Caco-2 (cell line): ENCODE results near the gene ATAD2B. TPM values are rescaled to one million over a fixed set of nuclear protein-coding genes. Genes with fewer than 3 reads are reported as not detected.
A peak's percentile ranks its signal among the peaks of the same experiment; 100 is the strongest.

Experiments used
- BruUV-seq: library from RNA; stranded (reverse); fragments of 400-500 nt; replicated peaks from 2 replicates; lab custom pipeline; 2021; lab: Mats Ljungman, UMichigan
- CTCF ChIA-PET: fragments of 300-600 bp; sonication (Branson Sonifier 250); formaldehyde crosslinking; loops from one replicate; lab custom pipeline; 2022; ENCODE audit warnings: antibody characterized with exemption; lab: Charles Lee
- POLR2A ChIA-PET: fragments of 300-600 bp; sonication (Branson Sonifier 250); formaldehyde crosslinking; loops from one replicate; lab custom pipeline; 2022; ENCODE audit warnings: antibody characterized with exemption; lab: Charles Lee
- DNase-seq, 2 experiments: peaks; one replicate each; pipeline versions ENCODE4 v3.0.0 to v3.0.0-alpha.2; 2020 to 2022
- H3K27me3 ChIP-seq: replicated peaks from 2 replicates; pipeline ENCODE4 v1.6.0; 2011; ENCODE audit warnings: low read length; ENCODE audit not compliant: control insufficient read depth, insufficient read depth
- H3K36me3 ChIP-seq: 2 replicates; pipeline ENCODE4 v1.5.1; 2011; ENCODE audit warnings: low read length; ENCODE audit not compliant: control insufficient read depth, insufficient read depth
- H3K4me1 ChIP-seq: fragments of 250-450 bp; sonication (Bioruptor Pico); 2 replicates; pipeline ENCODE4 v1.5.1; 2020; ENCODE audit warnings: mild to moderate bottlenecking
- H3K4me3 ChIP-seq: 2 replicates; pipeline ENCODE4 v1.5.1; 2011; ENCODE audit warnings: low read depth, mild to moderate bottlenecking, control low read depth, low read length
- H3K9me3 ChIP-seq: fragments of 250-450 bp; sonication (Bioruptor Pico); 2 replicates; pipeline ENCODE4 v1.5.1; 2020; ENCODE audit warnings: mild to moderate bottlenecking, moderate library complexity
- H3K27ac Mint-ChIP-seq: one replicate; pipeline ENCODE4 v1.8.0; 2022; ENCODE audit warnings: mixed read lengths; ENCODE audit not compliant: unreplicated experiment
- H3K27me3 Mint-ChIP-seq: one replicate; pipeline ENCODE4 v1.8.0; 2022; ENCODE audit warnings: mixed read lengths; ENCODE audit not compliant: insufficient read depth, unreplicated experiment
- H3K36me3 Mint-ChIP-seq: one replicate; pipeline ENCODE4 v1.8.0; 2022; ENCODE audit warnings: mild to moderate bottlenecking, mixed read lengths; ENCODE audit not compliant: insufficient read depth, unreplicated experiment
- H3K4me1 Mint-ChIP-seq: one replicate; pipeline ENCODE4 v1.8.0; 2022; ENCODE audit warnings: low read depth, mixed read lengths; ENCODE audit not compliant: unreplicated experiment
- H3K4me3 Mint-ChIP-seq: one replicate; pipeline ENCODE4 v1.8.0; 2022; ENCODE audit warnings: mild to moderate bottlenecking, moderate library complexity, mixed read lengths; ENCODE audit not compliant: unreplicated experiment
- H3K9me3 Mint-ChIP-seq: one replicate; pipeline ENCODE4 v1.8.0; 2022; ENCODE audit warnings: mixed read lengths; ENCODE audit not compliant: unreplicated experiment
- CTCF ChIP-seq, 2 experiments: fragments of 200-600 bp in 1 of 2; IDR thresholded peaks; 1 replicate in 1 of 2; 2 replicates in 1 of 2; pipeline versions ENCODE4 v1.5.1 to v1.8.0; 2011 to 2022; ENCODE audit warnings: antibody characterized with exemption in 1 of 2, control low read depth in 1 of 2, inconsistent platforms in 1 of 2, low read depth in 1 of 2, low read length in 1 of 2, mild to moderate bottlenecking in 1 of 2, moderate library complexity in 1 of 2; ENCODE audit not compliant: insufficient read depth in 1 of 2, severe bottlenecking in 1 of 2, unreplicated experiment in 1 of 2
- intact Hi-C: fragments of 100-400 bp; cut with micrococcal nuclease; formaldehyde crosslinking; loops from one replicate; pipeline ENCODE4 v1.10.0; 2022; ENCODE audit not compliant: unreplicated experiment
- total RNA-seq: library from RNA; stranded (reverse); gene quantifications from 2 replicates; pipeline ENCODE4 v1.2.3, GENCODE V29; 2022

ATAD2B gene
- total RNA-seq, 1 experiment from 2014 or later, result 32.1 TPM

DNA sequence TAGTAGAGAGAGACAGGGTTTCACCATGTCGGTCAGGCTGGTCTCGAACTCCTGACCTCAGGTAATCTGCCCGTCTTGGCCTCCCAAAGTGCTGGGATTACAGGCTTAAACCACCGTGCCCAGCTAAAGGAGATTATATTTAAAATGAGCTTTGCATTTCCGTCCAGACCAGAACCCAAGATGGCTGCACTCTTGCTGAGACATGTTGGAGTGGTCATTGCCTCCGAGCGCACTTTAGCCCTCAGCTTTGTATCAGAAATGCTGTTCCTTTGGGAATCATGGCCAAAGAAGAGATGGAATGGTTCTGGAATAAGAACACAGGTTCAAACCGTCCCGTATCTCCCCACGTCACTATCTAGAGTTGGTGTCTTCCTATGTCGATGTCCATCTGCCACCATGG, 16.7 kb upstream of the ATAD2B start:
- intact Hi-C loops, result no loop called here

GRCh38 chr2:23941644-23942043, 14.7 kb upstream of the ATAD2B start:
- no peak for DNase-seq
- H3K4me3 ChIP-seq, result peak overlapping the region; percentile 56
- H3K4me3 Mint-ChIP-seq, result peak overlapping the region; percentile 76
- no peak for TF ChIP-seq CTCF (IDR thresholded peaks at IDR 0.05; ENCODE audit: insufficient read depth in 1 of 2, low read depth in 1 of 2, low read length in 1 of 2, severe bottlenecking in 1 of 2, unreplicated experiment in 1 of 2)
- H3K27ac Mint-ChIP-seq, result peak overlapping the region; percentile 36
- no peaks in the 10 kb centered on the region for H3K9me3 ChIP-seq
- intact Hi-C loops, result loop anchor here (2.0 kb wide), 2 partner anchors 51 to 143 kb away; partner anchors contain the start of gene TP53I3
- no peaks in the 10 kb centered on the region for H3K9me3 Mint-ChIP-seq
- H3K27me3 Mint-ChIP-seq, result no peaks in the 10 kb centered on the region
- CTCF ChIA-PET, result interaction anchor here (1.2 kb wide), 1 partner anchor 14 kb away, joined by 3 read pairs; no protein-coding TSS in a partner anchor
- H3K27me3 ChIP-seq, result no peaks in the 10 kb centered on the region
- no peaks in the 10 kb centered on the region for H3K36me3 ChIP-seq
- POLR2A ChIA-PET, result interaction anchor here (0.6 to 0.8 kb wide), 2 partner anchors 15 to 135 kb away, joined by 3 to 6 read pairs; partner anchors contain the start of gene ATAD2B
- peaks cover 18% of the 10 kb centered on the region for H3K4me1 Mint-ChIP-seq
- peaks cover 21% of the 10 kb centered on the region for H3K36me3 Mint-ChIP-seq
- no TSS peak for BruUV-seq
- peaks cover 5% of the 10 kb centered on the region for H3K4me1 ChIP-seq

More for the DNA sequence above, 16.7 kb upstream of the ATAD2B start:
- Mint-ChIP-seq H3K9me3 (no peaks in the 10 kb centered on the region), H3K27ac (no peak overlapping the region), H3K4me1 (peaks cover 18% of the 10 kb centered on the region), H3K36me3 (peaks cover 21% of the 10 kb centered on the region), H3K27me3 (no peaks in the 10 kb centered on the region), H3K4me3 (no peak overlapping the region)
- TF ChIP-seq CTCF (IDR thresholded peaks at IDR 0.05; ENCODE audit: insufficient read depth in 1 of 2, low read depth in 1 of 2, low read length in 1 of 2, severe bottlenecking in 1 of 2, unreplicated experiment in 1 of 2), result no peak
- Histone ChIP-seq H3K36me3 (no peaks in the 10 kb centered on the region), H3K4me3 (no peak overlapping the region), H3K9me3 (no peaks in the 10 kb centered on the region), H3K4me1 (peaks cover 5% of the 10 kb centered on the region), H3K27me3 (no peaks in the 10 kb centered on the region)
- ChIA-PET CTCF (no interaction called here), POLR2A (no interaction called here)
- no TSS peak for BruUV-seq
- DNase-seq, result no peak

GRCh38 chr2:23940718-23941620, 14.0 kb upstream of the ATAD2B start:
- BruUV-seq, result TSS peak; percentile 72
- peak overlapping the region; percentile 36 for H3K27ac Mint-ChIP-seq
- H3K4me3 ChIP-seq, result peak overlapping the region; percentile 56
- DNase-seq, result peak in 1 of 2 experiments; percentile 53
- H3K9me3 Mint-ChIP-seq, result no peaks in the 10 kb centered on the region
- intact Hi-C loops, result loop anchor here (1.0 to 2.0 kb wide), 4 partner anchors 14 to 144 kb away; partner anchors contain the start of genes ATAD2B, SF3B6 and TP53I3
- no peaks in the 10 kb centered on the region for H3K9me3 ChIP-seq
- TF ChIP-seq CTCF (IDR thresholded peaks at IDR 0.05; ENCODE audit: insufficient read depth in 1 of 2, low read depth in 1 of 2, low read length in 1 of 2, severe bottlenecking in 1 of 2, unreplicated experiment in 1 of 2), result no peak
- ChIA-PET CTCF (interaction anchor here (0.7 to 1.2 kb wide), 5 partner anchors 14 to 852 kb away, joined by 3 to 7 read pairs (median 3); partner anchors contain the start of genes ATAD2B, CENPO and PTRHD1), POLR2A (interaction anchor here (0.6 to 2.3 kb wide), 5 partner anchors 14 to 136 kb away, joined by 3 to 40 read pairs (median 4); partner anchors contain the start of genes ATAD2B, SF3B6 and WDCP)
- no peaks in the 10 kb centered on the region for H3K27me3 ChIP-seq
- no peaks in the 10 kb centered on the region for H3K36me3 ChIP-seq
- peaks cover 18% of the 10 kb centered on the region for H3K4me1 Mint-ChIP-seq
- peaks cover 5% of the 10 kb centered on the region for H3K4me1 ChIP-seq
- H3K4me3 Mint-ChIP-seq, result peak overlapping the region; percentile 76
- H3K27me3 Mint-ChIP-seq, result no peaks in the 10 kb centered on the region
- H3K36me3 Mint-ChIP-seq, result peaks cover 21% of the 10 kb centered on the region
